Erythroblast (primary cell): ENCODE results near the gene ALPL.

ENCODE experiments used
- GATA1 ChIP-seq: IDR thresholded peaks from 2 replicates; pipeline ENCODE4 v1.6.1; 2011; ENCODE audit warnings: low read depth, mild to moderate bottlenecking, control low read depth, low read length, moderate library complexity
- POLR2A ChIP-seq: IDR thresholded peaks from 2 replicates; pipeline ENCODE4 v1.6.1; 2011; ENCODE audit warnings: mild to moderate bottlenecking, low read length

GRCh38 chr1:21497466-21498061 is 11.7 kb upstream of the ALPL start:
- TF ChIP-seq POLR2A (no peak), GATA1 (no peak)
